HG03135 (cell line): ENCODE measurements around the gene RNGTT.

Experiments used
- ATAC-seq: cut with Tn5 transposase; IDR thresholded peaks from one replicate; pipeline ENCODE4 v1.9.1; 2021; ENCODE audit warnings: mild to moderate bottlenecking, moderate library complexity; ENCODE audit not compliant: unreplicated experiment

RNGTT gene

DNA sequence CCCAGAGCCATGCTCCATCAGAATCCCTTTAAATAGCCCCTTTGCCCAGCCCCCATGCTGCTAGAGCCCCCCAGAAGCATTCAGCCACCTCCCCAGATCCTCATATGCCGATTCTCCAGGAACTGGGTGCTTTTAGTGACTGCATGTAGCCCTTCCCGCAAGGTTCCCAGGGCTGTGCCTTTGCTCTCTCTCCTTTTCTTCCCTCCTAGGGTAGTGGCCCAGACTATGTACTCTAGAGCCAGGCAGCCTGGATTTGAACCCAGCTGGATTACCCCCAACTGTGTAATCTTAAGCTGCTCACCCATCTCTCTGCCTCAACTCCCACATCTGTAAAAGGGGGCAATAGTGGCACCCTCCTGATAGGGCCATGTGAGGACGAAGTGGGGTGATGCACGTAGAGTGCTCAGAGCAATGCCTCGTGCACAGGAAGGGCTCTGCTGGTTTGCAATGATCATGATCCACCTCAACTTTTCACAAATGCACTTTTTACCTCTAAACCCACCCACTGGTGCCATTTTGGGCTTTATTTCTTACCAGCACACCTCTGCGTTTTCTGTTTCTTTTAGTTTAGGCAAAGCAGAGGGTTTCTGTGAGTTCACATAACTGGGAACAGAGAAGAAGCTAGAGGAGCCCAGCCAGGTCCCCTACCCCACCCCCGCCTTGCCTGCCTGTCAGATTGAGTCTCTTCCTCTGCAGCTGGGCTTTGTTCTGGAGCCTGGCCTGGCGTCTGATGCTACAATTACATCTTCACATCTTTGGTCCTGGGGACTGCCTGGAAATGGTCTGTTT lies 396.5 kb downstream of the RNGTT start:
- no peak for ATAC-seq

DNA sequence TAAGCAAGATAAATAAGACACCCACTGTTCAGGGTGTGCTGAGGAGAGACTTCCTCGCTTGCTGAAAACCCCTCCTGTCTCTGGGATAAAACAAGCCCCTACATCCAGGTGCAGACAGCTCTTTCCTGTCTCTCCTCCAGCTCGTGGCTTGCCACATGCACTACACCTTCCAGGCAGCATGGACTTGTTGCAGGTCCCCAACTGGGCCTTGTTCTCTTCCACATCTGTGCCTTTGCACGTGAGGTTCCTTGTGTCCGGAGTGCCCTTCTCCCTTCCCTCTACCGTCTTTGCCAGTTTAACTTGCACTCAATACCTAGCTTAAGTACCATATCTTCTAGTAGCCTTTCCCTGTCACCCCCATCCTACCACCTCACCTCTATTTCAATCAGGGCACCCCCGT lies 397.6 kb downstream of the RNGTT start:
- no peak for ATAC-seq

DNA sequence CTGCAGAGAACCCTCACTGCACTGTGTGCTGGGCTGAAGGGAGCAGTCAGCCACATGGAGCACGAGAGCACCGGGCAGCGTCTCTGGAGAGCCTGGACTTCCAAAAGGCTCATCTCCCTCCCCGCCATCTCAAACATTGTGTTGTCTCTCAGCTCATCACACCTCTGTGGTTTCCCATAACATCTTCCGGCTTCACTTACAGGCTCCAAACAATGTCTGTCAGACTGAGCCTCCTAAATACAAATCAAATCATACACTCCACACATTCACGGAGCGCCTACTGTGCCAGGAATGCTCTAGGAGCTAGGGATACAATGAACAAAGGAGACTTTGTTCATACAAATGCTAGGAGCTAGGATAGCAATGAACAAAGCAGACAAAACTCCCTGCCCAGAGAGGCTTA lies 398.0 kb downstream of the RNGTT start:
- ATAC-seq = no peak

DNA sequence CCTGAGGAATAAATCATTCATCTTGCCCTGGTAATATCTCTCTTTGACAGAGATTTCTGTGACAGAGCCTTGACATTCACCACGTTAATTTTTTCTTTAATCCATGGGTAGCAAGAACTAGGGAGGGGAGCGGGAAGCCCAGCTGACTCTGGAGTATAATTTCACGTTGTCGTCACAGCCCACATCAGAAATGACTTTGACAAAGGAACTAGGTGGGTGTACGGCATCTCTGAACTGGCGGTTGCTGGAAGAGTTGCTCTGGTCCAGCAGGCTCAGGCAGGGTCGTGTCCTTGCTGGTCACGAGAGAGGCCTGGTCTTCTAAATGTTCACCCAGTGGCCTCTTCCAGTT lies 400.2 kb downstream of the RNGTT start:
- no peak for ATAC-seq

DNA sequence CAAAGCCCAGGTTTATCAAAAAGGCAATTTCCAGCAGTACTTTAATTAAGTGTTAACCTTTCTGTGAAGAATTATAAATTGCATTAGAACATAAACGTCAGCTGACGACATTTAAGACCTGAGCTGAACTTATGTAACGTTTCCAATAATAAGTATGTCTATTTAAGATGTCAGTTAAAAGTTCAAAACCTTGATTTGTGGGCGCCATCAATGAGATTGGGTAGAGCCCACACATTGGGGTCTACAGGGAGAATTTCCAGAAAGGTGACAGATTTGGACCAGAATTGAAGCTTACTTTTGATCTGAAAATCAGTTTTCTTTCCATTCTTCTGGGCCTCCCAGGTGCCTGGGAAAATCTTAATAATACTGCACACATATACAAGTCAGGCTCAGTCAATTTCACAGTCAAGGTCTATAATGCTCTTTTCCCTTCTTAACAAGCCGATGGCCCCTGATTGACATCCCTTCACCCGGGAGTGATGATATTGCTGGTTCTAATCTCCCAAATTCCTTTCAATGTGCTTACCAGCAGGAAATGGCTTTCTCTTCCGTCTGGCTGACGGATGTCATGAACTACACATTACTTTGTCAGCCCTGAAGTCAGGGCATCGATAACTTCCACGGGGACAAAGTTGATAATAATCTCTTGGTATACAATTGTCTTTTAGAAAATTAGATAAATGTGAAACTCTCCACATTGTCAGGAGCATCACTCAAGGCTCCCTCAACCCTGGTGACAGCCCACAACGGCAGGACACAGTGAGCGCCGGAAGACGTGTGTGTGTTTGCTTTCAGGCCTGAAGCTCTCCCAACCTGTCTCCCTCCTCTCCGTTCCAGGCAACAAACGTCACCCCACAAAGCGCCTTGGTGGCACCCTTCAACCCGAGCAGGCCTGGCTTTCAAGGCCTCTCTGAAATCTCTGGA lies 400.8 kb downstream of the RNGTT start:
- ATAC-seq = no peak

DNA sequence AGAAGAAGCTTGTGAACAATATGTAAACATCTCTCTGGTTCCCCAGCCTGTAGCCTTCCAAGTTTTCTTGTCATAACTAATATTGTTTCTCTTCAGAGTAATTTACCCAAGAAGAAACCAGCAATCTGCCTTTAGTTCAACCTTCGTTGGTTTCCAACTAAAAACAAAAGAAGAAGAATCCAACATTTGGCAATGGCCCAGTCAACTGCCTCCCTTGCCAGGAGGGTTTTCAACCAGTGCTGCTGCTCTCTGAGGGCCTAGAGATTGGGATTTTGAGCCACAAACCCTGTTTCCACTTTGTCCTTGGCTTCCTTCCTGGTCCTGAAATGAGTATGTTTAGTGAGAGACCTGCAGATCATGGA lies 401.5 kb downstream of the RNGTT start:
- ATAC-seq = no peak

DNA sequence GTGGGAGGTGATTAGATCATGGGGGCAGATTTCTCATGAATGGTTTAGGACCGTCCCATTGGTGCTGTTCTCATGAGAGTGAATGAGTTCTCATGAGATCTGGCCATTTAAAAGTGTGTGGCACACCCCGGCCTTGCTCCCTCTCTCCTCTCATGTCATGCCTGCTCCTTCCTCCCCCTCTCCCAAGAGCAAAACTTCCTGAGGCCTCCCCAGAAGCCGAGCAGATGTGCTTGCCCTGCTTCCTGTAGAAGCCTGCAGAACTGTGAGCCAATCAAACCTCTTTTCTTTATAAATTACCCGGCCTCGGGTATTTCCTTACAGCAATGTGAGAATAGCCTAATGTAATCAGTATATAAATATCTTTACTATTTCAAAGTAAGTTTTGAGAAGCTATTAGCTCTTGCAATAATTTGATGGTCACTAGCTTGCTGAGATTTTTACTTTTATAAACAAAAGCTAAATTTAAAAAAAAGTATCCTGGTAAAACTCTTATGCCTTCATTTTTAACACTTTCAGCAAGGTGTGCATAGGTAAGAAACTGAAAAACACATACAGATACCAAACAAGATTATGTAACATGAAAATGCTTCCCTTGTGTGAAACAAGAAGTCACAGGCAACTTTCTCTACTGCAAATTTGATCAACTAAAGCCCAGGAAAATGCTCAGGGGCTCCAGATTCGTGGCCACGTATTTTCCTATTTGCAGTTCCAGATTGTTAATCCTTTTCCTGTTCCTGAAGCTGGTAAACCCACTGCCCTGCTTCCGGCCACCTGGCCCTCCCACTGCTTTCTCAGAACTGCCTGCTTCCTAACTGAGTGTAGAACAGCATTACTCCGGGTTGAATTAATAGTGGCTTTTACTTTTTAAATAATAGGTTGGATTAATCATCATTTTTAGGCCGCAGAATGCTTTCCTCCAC lies 402.1 kb downstream of the RNGTT start:
- ATAC-seq = no peak
